ENCODE data around the gene METTL6.
"Not testable (repeated sequence)": the region's sequence is repeated elsewhere in the genome, so short reads cannot be mapped to it uniquely, and the experiment has no call there.

The METTL6 gene

DNA sequence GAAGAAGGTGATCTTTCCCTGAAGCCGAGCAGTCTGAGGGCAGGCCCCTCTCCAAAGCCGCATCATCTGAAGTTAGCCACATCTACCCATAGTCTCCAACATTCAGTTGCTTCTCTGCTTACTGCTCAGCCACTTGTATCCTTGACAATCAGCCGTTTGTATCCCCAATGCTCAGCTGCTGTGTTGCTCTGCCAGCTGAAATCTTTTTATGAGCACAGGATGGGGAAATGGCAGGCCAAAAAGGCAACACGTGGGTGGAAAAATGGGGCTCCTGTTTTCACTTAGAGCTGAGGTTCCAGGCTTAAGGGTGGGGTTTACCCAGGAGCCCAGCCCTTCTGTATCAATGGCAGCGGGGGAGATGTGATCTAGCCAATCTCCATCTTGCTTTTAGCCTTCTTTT, 36.3 kb downstream of the METTL6 start:
- H3K4me1 Mint-ChIP-seq = peaks cover 5% of the 10 kb centered on the region
- H3K27ac Mint-ChIP-seq = no peak overlapping the region
- peaks cover 26% of the 10 kb centered on the region for H3K36me3 Mint-ChIP-seq (ENCODE audit: low read depth)
- no peak overlapping the region for H3K4me3 Mint-ChIP-seq
- H3K9me3 Mint-ChIP-seq = peaks cover 74% of the 10 kb centered on the region
- no peak for DNase-seq
- TF ChIP-seq, protein P1, sequence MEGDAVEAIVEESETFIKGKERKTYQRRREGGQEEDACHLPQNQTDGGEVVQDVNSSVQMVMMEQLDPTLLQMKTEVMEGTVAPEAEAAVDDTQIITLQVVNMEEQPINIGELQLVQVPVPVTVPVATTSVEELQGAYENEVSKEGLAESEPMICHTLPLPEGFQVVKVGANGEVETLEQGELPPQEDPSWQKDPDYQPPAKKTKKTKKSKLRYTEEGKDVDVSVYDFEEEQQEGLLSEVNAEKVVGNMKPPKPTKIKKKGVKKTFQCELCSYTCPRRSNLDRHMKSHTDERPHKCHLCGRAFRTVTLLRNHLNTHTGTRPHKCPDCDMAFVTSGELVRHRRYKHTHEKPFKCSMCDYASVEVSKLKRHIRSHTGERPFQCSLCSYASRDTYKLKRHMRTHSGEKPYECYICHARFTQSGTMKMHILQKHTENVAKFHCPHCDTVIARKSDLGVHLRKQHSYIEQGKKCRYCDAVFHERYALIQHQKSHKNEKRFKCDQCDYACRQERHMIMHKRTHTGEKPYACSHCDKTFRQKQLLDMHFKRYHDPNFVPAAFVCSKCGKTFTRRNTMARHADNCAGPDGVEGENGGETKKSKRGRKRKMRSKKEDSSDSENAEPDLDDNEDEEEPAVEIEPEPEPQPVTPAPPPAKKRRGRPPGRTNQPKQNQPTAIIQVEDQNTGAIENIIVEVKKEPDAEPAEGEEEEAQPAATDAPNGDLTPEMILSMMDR (IDR thresholded peaks at IDR 0.05) = no peak
- peaks cover 8% of the 10 kb centered on the region for H3K27me3 Mint-ChIP-seq (ENCODE audit: low read depth, poor library complexity)

DNA sequence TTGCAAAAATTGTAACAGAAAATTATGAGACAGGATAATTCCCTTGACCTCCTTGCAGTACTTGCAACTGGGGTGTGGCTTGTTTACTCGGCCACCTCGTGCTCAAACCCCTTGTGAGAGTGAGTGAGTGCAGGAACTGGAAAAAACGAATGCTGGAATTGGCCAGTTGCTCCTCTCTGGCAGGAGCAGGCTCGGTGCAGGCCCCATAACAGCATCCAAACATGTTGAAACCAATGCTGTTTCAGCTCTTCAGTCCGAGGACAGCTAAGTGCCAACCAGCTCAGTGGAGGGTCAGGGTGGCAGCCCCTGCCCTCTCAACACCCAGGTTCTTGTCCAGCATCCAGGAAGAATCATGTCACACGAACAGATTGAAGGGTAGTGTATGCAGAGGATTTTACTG, 36.9 kb downstream of the METTL6 start:
- Mint-ChIP-seq H3K4me1 (peaks cover 5% of the 10 kb centered on the region), H3K27me3 (ENCODE audit: low read depth, poor library complexity) (peaks cover 5% of the 10 kb centered on the region), H3K4me3 (no peak overlapping the region), H3K36me3 (ENCODE audit: low read depth) (peaks cover 26% of the 10 kb centered on the region), H3K27ac (no peak overlapping the region), H3K9me3 (peaks cover 74% of the 10 kb centered on the region)
- no peak for DNase-seq
- TF ChIP-seq, protein P1 (IDR thresholded peaks at IDR 0.05) = no peak

DNA sequence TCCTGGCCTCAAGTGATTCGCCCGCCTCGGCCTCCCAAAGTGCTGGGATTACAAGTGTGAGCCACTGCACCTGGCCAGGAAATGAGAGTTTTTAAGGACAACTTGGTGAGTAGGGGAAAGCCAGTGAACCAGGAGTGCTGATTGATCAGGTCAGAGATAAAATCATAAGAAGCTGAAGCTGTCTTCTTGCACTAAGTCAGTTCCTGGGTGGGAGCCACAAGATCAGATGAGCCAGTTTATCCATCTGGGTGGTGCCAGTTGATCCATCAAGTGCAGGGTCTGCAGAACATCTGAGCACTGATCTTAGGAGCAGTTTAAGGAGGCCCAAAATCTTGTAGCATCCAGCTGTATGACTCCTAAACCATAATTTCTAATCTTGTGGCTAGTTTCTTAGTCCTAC, 39.0 kb downstream of the METTL6 start:
- H3K4me1 Mint-ChIP-seq, H3K4me3 Mint-ChIP-seq, DNase-seq, H3K27ac Mint-ChIP-seq: not testable (repeated sequence)
- Mint-ChIP-seq H3K36me3 (ENCODE audit: low read depth) (peaks cover 26% of the 10 kb centered on the region), H3K27me3 (ENCODE audit: low read depth, poor library complexity) (peaks cover 14% of the 10 kb centered on the region), H3K9me3 (peaks cover 58% of the 10 kb centered on the region)

DNA sequence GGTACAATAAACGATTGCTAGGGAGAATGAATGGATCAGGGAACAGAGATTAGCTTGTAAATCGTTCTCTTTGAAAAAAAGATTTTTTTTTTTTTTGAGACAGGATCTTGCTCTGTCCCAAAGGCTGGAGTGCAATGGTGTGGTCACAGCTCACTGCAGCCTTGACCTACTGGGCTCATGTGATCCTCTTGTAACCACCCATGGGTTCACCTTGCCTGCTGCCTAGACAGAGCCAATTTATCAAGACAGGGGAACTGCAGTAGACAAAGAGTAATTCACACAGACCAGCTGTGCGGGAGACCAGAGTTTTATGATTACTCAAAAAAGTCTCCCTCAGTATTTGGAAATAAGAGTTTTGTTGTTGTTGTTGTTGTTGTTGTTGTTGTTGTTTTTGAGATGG, 39.6 kb downstream of the METTL6 start:
- DNase-seq = no peak
- Mint-ChIP-seq H3K27ac (no peak overlapping the region), H3K4me3 (no peak overlapping the region), H3K27me3 (ENCODE audit: low read depth, poor library complexity) (peaks cover 14% of the 10 kb centered on the region), H3K9me3 (peaks cover 52% of the 10 kb centered on the region), H3K4me1 (peaks cover 5% of the 10 kb centered on the region), H3K36me3 (ENCODE audit: low read depth) (peaks cover 26% of the 10 kb centered on the region)
- TF ChIP-seq, protein P1 (IDR thresholded peaks at IDR 0.05) = no peak

DNA sequence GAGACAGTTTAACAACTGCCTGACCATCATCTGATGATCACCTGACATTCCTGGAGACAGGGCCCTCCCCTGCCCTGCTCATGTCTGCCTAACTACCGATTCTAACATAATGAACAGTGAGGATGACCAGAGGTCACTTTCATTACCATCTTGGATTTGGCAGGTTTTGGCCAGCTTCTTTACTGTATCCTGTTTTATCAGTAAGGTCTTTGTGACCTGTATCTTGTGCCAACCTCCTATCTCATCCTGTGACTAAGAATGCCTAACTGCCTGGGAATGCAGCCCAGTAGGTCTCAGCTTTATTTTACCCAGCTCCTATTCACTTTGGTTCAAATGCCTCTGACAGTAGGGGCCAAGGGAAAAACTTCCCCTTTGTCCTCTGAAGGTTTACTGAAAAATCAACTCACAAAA, 40.2 kb downstream of the METTL6 start:
- TF ChIP-seq, protein P1 (IDR thresholded peaks at IDR 0.05) = no peak
- Mint-ChIP-seq H3K36me3 (ENCODE audit: low read depth) (peaks cover 26% of the 10 kb centered on the region), H3K4me3 (no peak overlapping the region), H3K4me1 (peaks cover 5% of the 10 kb centered on the region), H3K9me3 (peaks cover 46% of the 10 kb centered on the region), H3K27me3 (ENCODE audit: low read depth, poor library complexity) (peaks cover 14% of the 10 kb centered on the region), H3K27ac (no peak overlapping the region)
- no peak for DNase-seq

DNA sequence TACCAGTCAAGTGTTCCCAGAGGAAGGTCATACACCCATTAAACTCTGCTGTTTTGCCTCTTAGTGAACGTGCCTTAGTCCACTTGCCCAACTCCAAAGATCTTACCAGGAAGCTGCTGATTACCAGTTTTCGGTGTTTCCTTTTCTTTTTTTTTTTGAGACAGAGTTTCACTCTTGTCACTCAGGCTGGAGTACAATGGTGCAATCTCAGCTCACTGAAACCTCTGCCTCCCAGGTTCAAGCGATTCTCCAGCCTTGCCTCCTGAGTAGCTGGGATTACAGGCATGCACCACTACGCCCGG, 40.7 kb downstream of the METTL6 start:
- not testable (repeated sequence) for H3K27ac Mint-ChIP-seq, H3K4me1 Mint-ChIP-seq, DNase-seq, H3K4me3 Mint-ChIP-seq
- H3K36me3 Mint-ChIP-seq (ENCODE audit: low read depth) = peaks cover 26% of the 10 kb centered on the region
- peaks cover 44% of the 10 kb centered on the region for H3K9me3 Mint-ChIP-seq
- H3K27me3 Mint-ChIP-seq (ENCODE audit: low read depth, poor library complexity) = peaks cover 14% of the 10 kb centered on the region

DNA sequence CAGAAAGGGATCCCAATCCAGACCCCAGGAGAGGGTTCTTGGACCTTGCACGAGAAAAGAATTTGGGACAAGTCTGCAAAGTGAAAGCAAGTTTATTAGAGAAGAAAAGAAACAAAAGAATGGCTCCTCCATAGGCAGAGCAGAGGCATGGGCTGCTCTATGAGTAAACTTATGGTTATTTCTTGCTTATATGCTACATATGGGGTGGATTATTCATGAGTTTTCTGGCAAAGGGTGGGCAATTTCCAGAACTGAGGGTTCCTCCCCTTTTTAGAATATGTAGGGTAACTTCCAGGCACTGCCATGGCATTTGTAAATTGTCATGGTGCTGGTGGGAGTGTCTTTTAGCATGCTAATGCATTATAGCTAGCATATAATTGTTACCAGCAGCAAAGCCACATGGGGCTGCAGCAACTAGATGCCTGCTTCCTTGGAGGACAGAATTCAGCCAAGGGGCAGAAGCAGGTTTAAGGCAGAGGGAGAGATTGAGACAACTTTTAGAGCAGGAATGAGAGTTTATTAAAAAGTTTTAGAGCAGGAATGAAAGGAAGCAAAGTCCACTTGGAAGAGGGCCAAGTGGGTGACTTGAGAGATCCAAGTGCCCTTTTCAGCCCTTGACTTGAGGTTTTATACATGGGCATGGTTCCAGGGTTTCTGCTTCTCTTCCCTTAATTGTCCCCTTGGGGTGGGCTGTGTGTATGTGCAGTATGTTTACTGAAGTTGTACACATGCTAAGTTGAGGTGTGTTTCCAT, 41.3 kb downstream of the METTL6 start:
- TF ChIP-seq, protein P1 (IDR thresholded peaks at IDR 0.05) = no peak
- Mint-ChIP-seq H3K4me1 (peaks cover 5% of the 10 kb centered on the region), H3K27me3 (ENCODE audit: low read depth, poor library complexity) (peaks cover 14% of the 10 kb centered on the region), H3K27ac (no peak overlapping the region), H3K36me3 (ENCODE audit: low read depth) (peaks cover 26% of the 10 kb centered on the region), H3K4me3 (no peak overlapping the region), H3K9me3 (peaks cover 42% of the 10 kb centered on the region)
- DNase-seq = no peak

DNA sequence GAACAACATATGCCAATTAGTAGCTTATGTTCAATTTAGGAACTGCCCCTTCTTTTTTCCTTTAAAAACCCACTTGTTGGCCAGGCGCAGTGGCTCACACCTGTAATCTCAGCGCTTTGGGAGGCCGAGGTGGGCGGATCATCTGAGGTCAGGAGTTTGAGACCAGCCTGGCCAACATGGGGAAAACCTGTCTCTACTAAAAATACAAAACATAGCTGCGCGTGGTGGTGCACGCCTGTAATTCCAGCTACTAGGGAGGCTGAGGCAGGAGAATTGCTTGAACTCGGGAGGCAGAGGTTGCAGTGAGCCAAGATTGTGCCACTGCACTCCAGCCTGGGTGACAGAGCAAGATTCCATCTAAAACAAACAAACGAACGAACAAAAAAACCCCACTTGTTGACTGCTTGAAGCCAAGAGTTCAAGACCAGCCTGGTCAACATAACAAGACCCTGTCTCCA, 42.1 kb downstream of the METTL6 start:
- Mint-ChIP-seq H3K36me3 (ENCODE audit: low read depth) (peaks cover 19% of the 10 kb centered on the region), H3K9me3 (peaks cover 34% of the 10 kb centered on the region), H3K27me3 (ENCODE audit: low read depth, poor library complexity) (peaks cover 12% of the 10 kb centered on the region)
- H3K4me3 Mint-ChIP-seq, H3K4me1 Mint-ChIP-seq, DNase-seq, H3K27ac Mint-ChIP-seq: not testable (repeated sequence)

Measured in nephron progenitor cell (in vitro differentiated cells).